GM11168 (cell line): Measurements from ENCODE around the gene PTPRJ.

Experiments used
- in situ Hi-C: fragments of 300-500 bp; cut with MboI; formaldehyde crosslinking; loops from one replicate; pipeline ENCODE4 v1.12.0; 2022; ENCODE audit warnings: low sequenced_read_pairs; ENCODE audit not compliant: unreplicated experiment

Gene PTPRJ

DNA sequence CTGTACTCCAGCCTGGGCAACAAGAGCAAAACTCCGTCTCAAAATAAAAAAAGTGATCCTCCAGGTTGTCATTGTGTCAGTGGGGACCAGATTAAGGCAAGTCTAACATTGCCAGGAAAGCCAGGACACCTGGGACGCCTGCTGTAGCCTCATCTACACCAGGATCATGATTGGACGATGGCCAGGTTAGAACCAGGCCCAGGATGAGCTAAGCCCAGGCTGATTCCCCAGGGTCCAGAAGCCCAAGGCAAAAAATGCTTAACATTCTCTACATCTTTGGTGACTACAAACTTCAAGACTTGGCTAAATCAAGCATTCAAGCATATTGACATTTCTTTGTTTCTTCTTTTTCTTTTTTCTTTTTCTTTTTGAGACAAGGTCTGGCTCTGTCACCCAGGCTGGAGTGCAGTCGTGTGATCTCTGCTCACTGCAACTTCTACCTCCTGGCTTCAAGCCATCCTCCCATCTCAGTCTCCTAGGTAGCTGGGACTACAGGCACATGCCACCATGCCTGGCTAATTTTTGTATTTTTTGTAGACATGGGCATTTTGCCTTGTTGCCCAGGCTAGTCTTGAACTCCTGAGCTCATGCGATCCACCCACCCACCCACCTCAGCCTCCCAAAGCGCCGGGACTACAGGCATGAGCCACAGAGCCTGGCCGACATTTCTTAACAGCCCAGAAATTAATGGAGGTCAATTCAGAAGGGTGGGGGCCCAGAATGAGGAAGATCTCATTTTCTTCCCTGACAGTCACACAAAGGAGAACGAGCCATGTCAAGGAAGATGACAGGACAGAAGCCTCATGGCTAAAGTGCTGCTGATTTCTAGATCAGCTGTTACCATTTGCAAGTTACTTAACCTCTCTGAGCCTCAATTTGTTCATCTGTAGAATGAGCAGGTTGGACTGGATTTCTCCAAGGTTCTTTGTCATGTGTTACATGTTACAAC is 12.5 kb upstream of the PTPRJ start:
- in situ Hi-C loops: no loop called here

- in situ Hi-C loops: no loop called here
Measured at GRCh38 chr11:47969401-47969800, 11.0 kb upstream of the PTPRJ start.

- in situ Hi-C loops: no loop called here
Measured at GRCh38 chr11:47971501-47971900, 8.9 kb upstream of the PTPRJ start.

DNA sequence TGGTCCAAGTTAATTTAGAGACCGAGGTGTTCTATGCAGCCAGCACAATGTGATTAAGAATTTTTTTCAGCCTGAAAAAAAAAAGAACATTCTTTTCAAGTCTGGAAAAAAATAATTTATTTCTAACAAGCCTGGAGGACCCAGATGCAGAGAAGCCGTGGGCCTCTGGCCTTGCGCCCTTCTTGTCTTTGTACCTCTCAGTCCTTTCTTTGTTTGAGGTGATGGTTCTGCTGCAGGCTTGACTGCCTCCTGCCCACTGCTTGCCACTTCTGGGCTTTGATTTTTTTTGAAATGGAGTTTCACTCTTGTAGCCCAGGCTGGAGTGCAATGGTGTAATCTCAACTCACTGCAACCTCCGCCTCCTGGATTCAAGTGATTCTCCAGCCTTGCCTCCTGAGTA is 7.2 kb upstream of the PTPRJ start:
- in situ Hi-C loops: no loop called here

DNA sequence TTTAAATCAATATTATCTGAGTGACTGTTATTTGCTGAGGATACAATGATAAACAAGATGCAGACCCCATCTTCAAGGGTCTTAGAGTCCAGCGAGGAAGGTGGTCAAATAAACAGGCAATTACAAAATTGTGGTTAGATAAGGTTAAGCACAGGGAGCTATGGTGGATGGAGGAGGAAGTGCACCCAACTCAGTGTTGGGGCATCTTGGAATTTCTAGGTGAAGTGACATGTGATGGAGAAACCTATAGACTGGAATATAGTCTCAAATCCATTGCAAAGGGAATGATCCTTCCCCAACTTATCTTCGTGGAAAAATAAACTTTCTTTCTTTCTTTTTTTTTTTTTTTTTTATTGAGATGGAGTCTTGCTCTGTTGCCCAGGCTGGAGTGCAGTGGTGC is 3.4 kb upstream of the PTPRJ start:
- in situ Hi-C loops: no loop called here

DNA sequence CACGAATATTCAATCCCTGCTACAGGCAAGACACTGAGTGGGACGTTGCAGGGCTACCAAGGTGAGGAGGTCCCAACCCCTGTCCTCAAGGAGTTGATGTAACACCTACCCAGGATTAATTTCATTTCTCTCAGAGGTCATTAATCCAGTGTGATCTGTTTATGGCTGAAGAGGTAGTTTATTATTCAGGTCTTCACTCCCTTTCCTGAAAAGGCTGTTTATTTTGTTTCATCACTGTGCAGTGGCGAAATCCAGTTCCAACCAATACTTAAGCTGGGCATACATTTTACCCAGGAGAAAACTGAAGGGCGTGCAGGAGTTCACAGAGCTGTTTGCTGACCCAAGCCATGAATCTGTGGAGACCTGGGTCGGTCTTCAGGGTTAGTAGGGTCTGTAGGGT is 2.7 kb upstream of the PTPRJ start:
- in situ Hi-C loops: no loop called here

- in situ Hi-C loops: no loop called here
Measured at GRCh38 chr11:47979378-47980087, 826 bp upstream of the PTPRJ start.

- in situ Hi-C loops: no loop called here
Measured at GRCh38 chr11:47980907-47981621, 705 bp downstream of the PTPRJ start.

DNA sequence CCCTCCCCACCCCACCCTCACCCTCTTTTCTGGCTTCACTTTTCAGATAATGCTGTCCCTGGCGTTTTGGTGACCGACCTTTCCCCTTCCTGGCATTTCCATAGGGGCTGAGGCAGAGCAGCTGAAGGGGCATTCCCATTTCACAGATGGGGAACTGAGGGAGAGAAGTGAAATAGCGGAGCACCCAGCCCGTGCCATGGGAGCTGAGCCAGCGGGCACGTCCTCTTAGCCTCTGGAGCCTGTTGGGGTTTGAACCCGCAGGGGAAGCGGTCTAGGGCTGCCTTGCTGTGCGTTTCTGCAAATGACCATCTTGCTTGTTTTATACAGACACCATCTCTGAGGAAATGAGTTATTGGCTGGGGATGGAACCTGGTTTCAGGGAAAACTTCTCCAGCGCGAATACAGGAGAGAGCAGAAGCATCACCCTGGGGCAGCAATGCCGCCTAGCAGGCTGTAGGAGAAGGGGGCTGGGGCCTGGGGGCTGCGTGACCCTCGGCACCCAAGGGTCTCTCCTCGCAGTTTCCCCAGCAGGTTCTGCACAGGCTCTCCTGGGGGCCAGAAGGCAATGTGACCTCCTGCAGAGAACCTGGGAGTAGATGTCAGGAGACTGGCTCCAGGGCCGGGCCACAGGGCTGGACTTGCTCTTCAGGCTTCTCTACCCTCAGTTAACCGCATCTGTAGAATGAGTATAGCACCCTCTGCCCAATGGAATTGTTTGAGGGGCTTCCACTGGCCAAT is 1.5 kb downstream of the PTPRJ start:
- in situ Hi-C loops: no loop called here

- in situ Hi-C loops: no loop called here
Measured at GRCh38 chr11:47982616-47983015, 2.3 kb downstream of the PTPRJ start.

- in situ Hi-C loops: no loop called here
Measured at GRCh38 chr11:47983464-47984397, 3.4 kb downstream of the PTPRJ start.

DNA sequence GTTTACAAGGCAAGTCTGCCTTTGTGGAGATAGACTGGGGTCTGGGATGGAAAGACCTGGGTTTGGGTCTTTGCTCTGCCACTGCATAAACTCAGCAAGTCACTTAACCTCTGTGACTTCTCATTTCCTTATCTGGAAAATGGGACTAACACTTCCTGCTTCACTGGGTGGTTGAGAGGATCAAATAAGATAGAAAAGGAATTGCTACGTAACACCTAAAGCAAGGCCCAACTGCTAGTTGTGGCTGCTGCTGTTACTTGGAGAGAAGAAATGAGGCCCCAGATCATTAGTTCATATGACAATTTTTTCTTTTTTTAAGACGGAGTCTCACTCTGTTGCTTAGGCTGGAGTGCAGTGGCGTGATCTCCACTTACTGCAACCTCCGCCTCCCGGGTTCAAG is 5.9 kb downstream of the PTPRJ start:
- in situ Hi-C loops: no loop called here

DNA sequence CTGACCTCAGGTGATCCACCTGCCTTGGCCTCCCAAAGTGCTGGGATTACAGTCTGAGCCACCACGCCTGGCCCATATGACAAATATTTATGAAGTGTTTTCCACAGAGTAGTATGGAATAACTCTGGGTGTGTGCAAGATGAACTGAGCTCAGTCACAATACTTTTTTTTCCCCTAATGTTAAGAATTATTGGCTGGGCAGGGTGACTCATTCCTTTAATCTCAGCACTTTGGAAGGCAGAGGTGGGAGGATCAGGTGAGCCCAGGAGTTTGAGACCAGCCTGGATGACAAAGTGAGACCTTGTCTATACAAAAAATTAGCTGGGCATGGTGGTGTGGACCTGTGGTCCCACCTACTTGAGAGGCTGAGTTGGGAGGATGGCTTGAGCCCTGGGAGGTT is 6.4 kb downstream of the PTPRJ start:
- in situ Hi-C loops: no loop called here

DNA sequence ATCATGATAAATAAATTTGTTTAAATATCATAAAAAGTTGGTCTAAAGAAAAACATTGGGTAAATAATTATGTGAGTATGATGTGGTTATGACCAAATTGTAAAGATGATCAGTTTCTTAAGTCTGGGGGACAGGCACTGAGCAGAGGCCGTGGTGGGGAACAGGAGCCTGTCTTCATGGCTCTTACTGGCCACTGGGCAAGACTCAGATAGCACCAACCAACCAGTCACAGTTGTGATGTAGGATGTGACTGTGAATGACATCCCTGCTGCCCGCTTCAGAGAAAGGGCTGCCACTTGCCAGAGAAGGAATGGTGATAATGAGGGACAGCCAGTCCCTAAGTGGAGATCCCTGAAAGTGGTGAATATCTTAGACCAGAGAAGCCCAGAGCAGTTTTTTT is 7.0 kb downstream of the PTPRJ start:
- in situ Hi-C loops: no loop called here

DNA sequence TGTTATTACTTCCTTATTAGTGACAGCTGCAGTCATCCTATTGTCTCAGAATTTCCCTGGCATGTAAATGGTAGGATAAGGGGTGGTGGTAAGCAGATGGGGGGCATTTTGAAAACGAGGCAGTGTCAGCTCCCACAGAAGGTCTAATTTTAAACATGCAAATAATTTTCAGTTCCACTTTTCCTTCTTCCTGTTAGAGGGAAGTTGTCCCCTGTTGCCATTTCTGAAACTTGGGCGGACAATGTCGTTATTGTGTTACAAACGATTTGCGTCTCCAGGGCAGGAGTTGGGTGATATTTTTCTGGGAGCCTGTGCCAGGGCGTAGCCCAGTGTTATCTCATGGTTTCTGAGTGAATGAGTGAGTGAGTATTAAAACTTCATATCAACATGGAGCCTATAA is 7.4 kb downstream of the PTPRJ start:
- in situ Hi-C loops: no loop called here

GRCh38 chr11:47989779-47990178 is 9.4 kb downstream of the PTPRJ start:
- in situ Hi-C loops: no loop called here

GRCh38 chr11:47991266-47991830 is 11.0 kb downstream of the PTPRJ start:
- in situ Hi-C loops: no loop called here

DNA sequence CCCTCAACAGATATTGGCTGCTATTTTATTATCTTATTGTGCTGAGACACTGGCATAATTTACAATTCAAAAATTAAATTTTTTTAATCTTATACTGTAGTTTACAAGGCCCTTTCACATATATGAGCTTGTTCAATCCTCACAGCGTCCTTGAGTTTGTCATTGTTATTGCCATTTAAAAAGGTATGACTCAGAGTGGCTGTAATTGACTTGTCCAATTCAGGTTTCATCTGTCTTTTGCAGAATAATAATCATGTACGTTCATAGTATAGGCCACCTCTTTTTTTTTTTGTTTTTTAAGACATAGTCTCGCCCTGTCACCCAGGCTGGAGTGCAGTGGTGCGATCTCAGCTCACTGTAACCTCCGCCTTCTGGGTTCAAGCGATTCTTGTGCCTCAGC is 11.5 kb downstream of the PTPRJ start:
- in situ Hi-C loops: no loop called here
